ENCODE results near the gene WDR81. TPM values are rescaled to one million over a fixed set of nuclear protein-coding genes. Genes with fewer than 3 reads are reported as not detected.

The WDR81 gene
- total RNA-seq, 1 experiment from 2014 or later, result 17.3 TPM

GRCh38 chr17:1711804-1712203, 12.7 kb upstream of the WDR81 start:
- no peaks in the 10 kb centered on the region for H3K9me2 ChIP-seq (ENCODE audit: insufficient read depth)
- H3K9ac ChIP-seq (ENCODE audit: low read length), result no peak overlapping the region
- DNase-seq (ENCODE audit: low read depth, low spot score) (no peak), ATAC-seq (no peak)
- no peak for TF ChIP-seq REST (IDR thresholded peaks at IDR 0.05; ENCODE audit: low read depth)
- no peak for TF ChIP-seq ZNF274 (IDR thresholded peaks at IDR 0.05; ENCODE audit: low read depth, low read length)
- no peak for TF ChIP-seq TCF7L2 (IDR thresholded peaks at IDR 0.05; ENCODE audit: borderline replicate concordance, extremely low read depth, insufficient read depth, insufficient read length)
- TF ChIP-seq RAD21 (IDR thresholded peaks at IDR 0.05; ENCODE audit: low read depth), result no peak
- TF ChIP-seq CEBPB (IDR thresholded peaks at IDR 0.05; ENCODE audit: low read depth), result no peak
- no peak for TF ChIP-seq SRF (IDR thresholded peaks at IDR 0.05; ENCODE audit: low read depth)
- TF ChIP-seq, protein P1, sequence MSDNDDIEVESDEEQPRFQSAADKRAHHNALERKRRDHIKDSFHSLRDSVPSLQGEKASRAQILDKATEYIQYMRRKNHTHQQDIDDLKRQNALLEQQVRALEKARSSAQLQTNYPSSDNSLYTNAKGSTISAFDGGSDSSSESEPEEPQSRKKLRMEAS (IDR thresholded peaks at IDR 0.05), result no peak
- TF ChIP-seq, protein P2, sequence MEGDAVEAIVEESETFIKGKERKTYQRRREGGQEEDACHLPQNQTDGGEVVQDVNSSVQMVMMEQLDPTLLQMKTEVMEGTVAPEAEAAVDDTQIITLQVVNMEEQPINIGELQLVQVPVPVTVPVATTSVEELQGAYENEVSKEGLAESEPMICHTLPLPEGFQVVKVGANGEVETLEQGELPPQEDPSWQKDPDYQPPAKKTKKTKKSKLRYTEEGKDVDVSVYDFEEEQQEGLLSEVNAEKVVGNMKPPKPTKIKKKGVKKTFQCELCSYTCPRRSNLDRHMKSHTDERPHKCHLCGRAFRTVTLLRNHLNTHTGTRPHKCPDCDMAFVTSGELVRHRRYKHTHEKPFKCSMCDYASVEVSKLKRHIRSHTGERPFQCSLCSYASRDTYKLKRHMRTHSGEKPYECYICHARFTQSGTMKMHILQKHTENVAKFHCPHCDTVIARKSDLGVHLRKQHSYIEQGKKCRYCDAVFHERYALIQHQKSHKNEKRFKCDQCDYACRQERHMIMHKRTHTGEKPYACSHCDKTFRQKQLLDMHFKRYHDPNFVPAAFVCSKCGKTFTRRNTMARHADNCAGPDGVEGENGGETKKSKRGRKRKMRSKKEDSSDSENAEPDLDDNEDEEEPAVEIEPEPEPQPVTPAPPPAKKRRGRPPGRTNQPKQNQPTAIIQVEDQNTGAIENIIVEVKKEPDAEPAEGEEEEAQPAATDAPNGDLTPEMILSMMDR (IDR thresholded peaks at IDR 0.05 in 2 of 3, conservative IDR thresholded peaks at IDR 0.05 in 1 of 3; ENCODE audit: borderline replicate concordance in 1 of 3, insufficient read depth in 1 of 3, low read depth in 2 of 3, low read length in 2 of 3), result no peak
- no peak for TF ChIP-seq SP1 (IDR thresholded peaks at IDR 0.05; ENCODE audit: low read depth)
- no peak for TF ChIP-seq ELF1 (IDR thresholded peaks at IDR 0.05; ENCODE audit: borderline replicate concordance, low read depth)
- TF ChIP-seq, protein P3, sequence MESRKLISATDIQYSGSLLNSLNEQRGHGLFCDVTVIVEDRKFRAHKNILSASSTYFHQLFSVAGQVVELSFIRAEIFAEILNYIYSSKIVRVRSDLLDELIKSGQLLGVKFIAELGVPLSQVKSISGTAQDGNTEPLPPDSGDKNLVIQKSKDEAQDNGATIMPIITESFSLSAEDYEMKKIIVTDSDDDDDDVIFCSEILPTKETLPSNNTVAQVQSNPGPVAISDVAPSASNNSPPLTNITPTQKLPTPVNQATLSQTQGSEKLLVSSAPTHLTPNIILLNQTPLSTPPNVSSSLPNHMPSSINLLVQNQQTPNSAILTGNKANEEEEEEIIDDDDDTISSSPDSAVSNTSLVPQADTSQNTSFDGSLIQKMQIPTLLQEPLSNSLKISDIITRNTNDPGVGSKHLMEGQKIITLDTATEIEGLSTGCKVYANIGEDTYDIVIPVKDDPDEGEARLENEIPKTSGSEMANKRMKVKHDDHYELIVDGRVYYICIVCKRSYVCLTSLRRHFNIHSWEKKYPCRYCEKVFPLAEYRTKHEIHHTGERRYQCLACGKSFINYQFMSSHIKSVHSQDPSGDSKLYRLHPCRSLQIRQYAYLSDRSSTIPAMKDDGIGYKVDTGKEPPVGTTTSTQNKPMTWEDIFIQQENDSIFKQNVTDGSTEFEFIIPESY (IDR thresholded peaks at IDR 0.05; ENCODE audit: extremely low read depth, insufficient replicate concordance, low read length), result no peak
- no peak for TF ChIP-seq EZH2 (IDR thresholded peaks at IDR 0.05)
- no peak for TF ChIP-seq EGR1 (IDR thresholded peaks at IDR 0.05; ENCODE audit: low read depth)
- ChIA-PET POLR2A (no interaction called here), RAD21 (ENCODE audit: low non-redundant PET in 1 of 2, low total read pairs in 2 of 2, uncharacterized antibody in 2 of 2, unreplicated experiment in 2 of 2) (no interaction called here), CTCF (no interaction called here)
- no peaks in the 10 kb centered on the region for H4K20me1 ChIP-seq (ENCODE audit: insufficient read depth)
- H3K9me3 ChIP-seq (ENCODE audit: control insufficient read depth in 1 of 2, insufficient read depth in 1 of 2, low read depth in 1 of 2, low read length in 2 of 2), result no peaks in the 10 kb centered on the region
- H3K27me3 ChIP-seq (ENCODE audit: insufficient read depth, low read length), result no peaks in the 10 kb centered on the region
- H3K4me1 ChIP-seq (ENCODE audit: control insufficient read depth in 1 of 2, insufficient read depth in 2 of 2, low read length in 2 of 2), result peaks cover 32 to 59% of the 10 kb centered on the region in 2 experiments
- H3K79me2 ChIP-seq (ENCODE audit: insufficient read depth, low read length), result peaks cover 33% of the 10 kb centered on the region; the same call in 1 of the 2 replicates
- intact Hi-C loops (cut with micrococcal nuclease), result loop anchor here (10.0 kb wide), 1 partner anchor 693 kb away; the partner anchor contains the start of gene MNT
- H3K4me2 ChIP-seq (ENCODE audit: low read length), result no peak overlapping the region
- no peak overlapping the region for H3K4me3 ChIP-seq (replicated peaks in 1 of 2; ENCODE audit: low read depth in 1 of 2, low read length in 2 of 2)
- H2AFZ ChIP-seq (ENCODE audit: low read depth, low read length, poor library complexity, severe bottlenecking), result no peak overlapping the region
- H3K36me3 ChIP-seq (ENCODE audit: control insufficient read depth in 1 of 2, insufficient read depth in 2 of 2, low read length in 2 of 2), result peaks cover 0 to 20% of the 10 kb centered on the region in 2 experiments; a peak in 1 of 4 replicates
- no peak overlapping the region for H3K27ac ChIP-seq (ENCODE audit: low read depth, low read length)
- no TSS peak for BruUV-seq (replicated peaks)
